ENCODE measurements around the gene FAM117B. TPM values are rescaled to one million over a fixed set of nuclear protein-coding genes. Genes with fewer than 3 reads are reported as not detected.

The FAM117B gene
- total and polyA plus RNA-seq, 2 of the 8 experiments (the other 6 are each of a cell fraction or from before 2014, with no cell fraction given) = 3.9 to 22.6 TPM

GRCh38 chr2:202687276-202687675, 52.5 kb downstream of the FAM117B start:
- 89% methylated on average over 3 of the region's 3 CpGs; no CpG with 5 or more reads in 1 of the 2 experiments for WGBS, 2 experiments (ENCODE audit: extremely low coverage in 1 of 2, insufficient coverage in 1 of 2, insufficient read length in 1 of 2, insufficient replicate concordance in 2 of 2, low coverage in 1 of 2, low lambda C conversion rate in 2 of 2, missing lambda C conversion rate in 1 of 2)
- no peak overlapping the region for H2BK5ac ChIP-seq (ENCODE audit: low read depth, low read length)
- no peak overlapping the region for H3K18ac ChIP-seq (ENCODE audit: extremely low read depth, low read length)
- no peak overlapping the region for H4K8ac ChIP-seq (ENCODE audit: extremely low read depth, insufficient read depth, low read length)
- POLR2A ChIA-PET (ENCODE audit: partially characterized antibody) = interaction anchor here (1.0 to 1.3 kb wide), 2 partner anchors 25 to 52 kb away, joined by 3 to 4 read pairs; partner anchors contain the start of gene FAM117B
- H3K9me3 ChIP-seq (ENCODE audit: insufficient read depth in 2 of 2, low read depth in 1 of 2, low read length in 1 of 2) = no peaks in the 10 kb centered on the region
- CTCF ChIA-PET (ENCODE audit: partially characterized antibody) = no interaction called here
- H2AFZ ChIP-seq (ENCODE audit: low read length) = no peak overlapping the region
- no peaks in the 10 kb centered on the region; the same call in 1 of the 2 replicates for H3K79me1 ChIP-seq (ENCODE audit: low read depth, low read length)
- no peak overlapping the region for H2BK20ac ChIP-seq (ENCODE audit: low read length)
- no peak overlapping the region for H3K4ac ChIP-seq (replicated peaks; ENCODE audit: insufficient read length, low read depth, low read length)
- H3K4me3 ChIP-seq (ENCODE audit: extremely low read depth in 1 of 4, insufficient read depth in 2 of 4, low read depth in 3 of 4, low read length in 4 of 4) = no peak overlapping the region
- no peak overlapping the region for H2BK15ac ChIP-seq (ENCODE audit: low read length)
- H4K20me1 ChIP-seq (replicated peaks in 1 of 2; ENCODE audit: control insufficient read depth in 1 of 2, insufficient read depth in 2 of 2, low read length in 2 of 2) = peaks cover 0 to 2% of the 10 kb centered on the region in 2 experiments
- H2BK12ac ChIP-seq (ENCODE audit: low read depth, low read length) = no peak overlapping the region
- no peak overlapping the region for H4K91ac ChIP-seq (replicated peaks; ENCODE audit: insufficient read length, low read length)
- H2AK5ac ChIP-seq (ENCODE audit: low read depth, low read length) = no peak overlapping the region
- no peak overlapping the region for H3K4me2 ChIP-seq (ENCODE audit: insufficient read depth in 1 of 2, low read depth in 2 of 2, low read length in 2 of 2)
- H3K36me3 ChIP-seq (ENCODE audit: control insufficient read depth in 2 of 4, insufficient read depth in 4 of 4, low read length in 3 of 4) = no peaks in the 10 kb centered on the region
- H3K23ac ChIP-seq (ENCODE audit: insufficient read length) = no peak overlapping the region
- peaks cover 0 to 41% of the 10 kb centered on the region in 2 experiments; a peak in 2 of 4 replicates for H3K79me2 ChIP-seq (ENCODE audit: control insufficient read depth in 1 of 2, insufficient read depth in 2 of 2, low read length in 2 of 2)
- no peak overlapping the region for H3K27ac ChIP-seq (ENCODE audit: low read depth, low read length)
- H3K56ac ChIP-seq (replicated peaks; ENCODE audit: insufficient read length, low read depth, low read length) = no peak overlapping the region
- TF ChIP-seq TCF12 (IDR thresholded peaks at IDR 0.05; ENCODE audit: low read depth, low read length) (no peak), CBX5 (IDR thresholded peaks at IDR 0.05; ENCODE audit: low read depth, low read length) (no peak), EZH2 (IDR thresholded peaks at IDR 0.05; ENCODE audit: low read depth, low read length, severe bottlenecking) (no peak), TAF1 (IDR thresholded peaks at IDR 0.05; ENCODE audit: low read depth, low read length) (no peak), NANOG (IDR thresholded peaks at IDR 0.05; ENCODE audit: insufficient read depth, low read depth, low read length, poor library complexity, severe bottlenecking) (no peak), POLR2A (IDR thresholded peaks at IDR 0.05; ENCODE audit: control extremely low read depth in 1 of 2, low read depth in 2 of 2, low read length in 2 of 2) (no peak), CHD2 (IDR thresholded peaks at IDR 0.05; ENCODE audit: low read length) (no peak), CEBPB (IDR thresholded peaks at IDR 0.05; ENCODE audit: low read depth, low read length) (no peak), KDM4A (IDR thresholded peaks at IDR 0.05; ENCODE audit: low read depth, low read length, severe bottlenecking) (no peak), RBBP5 (IDR thresholded peaks at IDR 0.05; ENCODE audit: borderline replicate concordance, low read depth, low read length) (no peak), SIX5 (IDR thresholded peaks at IDR 0.05; ENCODE audit: low read depth, low read length) (no peak)
- H3K9ac ChIP-seq (replicated peaks in 1 of 4; ENCODE audit: extremely low read depth in 1 of 4, low read depth in 3 of 4, low read length in 3 of 4) = no peak overlapping the region
- H3K4me1 ChIP-seq (replicated peaks in 1 of 4; ENCODE audit: control insufficient read depth in 3 of 4, insufficient read depth in 4 of 4, low read length in 3 of 4) = peaks cover 0 to 2% (median 0%) of the 10 kb centered on the region in 4 experiments; a peak in 2 of 7 replicates
- no peak overlapping the region for H4K5ac ChIP-seq (ENCODE audit: insufficient read length, low read depth, low read length)
- no peaks in the 10 kb centered on the region; the same call in 1 of the 2 replicates for H3K23me2 ChIP-seq (ENCODE audit: low read depth, low read length)
- FAIRE-seq (no peak), DNase-seq (ENCODE audit: low read depth in 1 of 2, low spot score in 2 of 2) (no peak)
- no peak overlapping the region for H2BK120ac ChIP-seq (replicated peaks; ENCODE audit: low read depth, low read length)
- H3K14ac ChIP-seq (ENCODE audit: insufficient read length) = no peak overlapping the region
- no peaks in the 10 kb centered on the region for H3K27me3 ChIP-seq (replicated peaks in 1 of 4; ENCODE audit: control insufficient read depth in 3 of 4, extremely low read depth in 1 of 4, insufficient read depth in 3 of 4, low read length in 3 of 4)

All from H1 (cell line).